ENCODE results near the gene ZMIZ1.

The ZMIZ1 gene

DNA sequence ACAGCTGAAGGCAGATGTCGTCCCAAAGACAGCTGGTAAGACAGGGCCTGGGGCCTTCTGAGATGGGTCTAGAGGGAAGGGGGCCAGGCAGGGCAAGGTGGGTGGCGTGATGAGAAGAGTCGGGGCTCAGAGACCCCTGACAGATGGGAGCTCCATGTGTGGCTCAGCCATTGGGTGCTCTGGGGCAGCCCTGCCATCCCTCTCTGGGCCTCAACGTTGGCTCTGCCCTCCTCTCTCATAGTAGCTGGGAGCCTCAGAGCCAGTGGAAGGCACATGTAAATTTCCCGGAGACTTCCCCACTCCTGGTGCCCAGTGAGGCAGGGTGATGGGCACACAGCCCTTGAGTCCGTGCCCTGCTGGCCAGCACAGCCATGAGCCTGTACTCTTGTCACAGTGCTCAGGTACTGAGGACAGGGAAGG, 280.3 kb downstream of the ZMIZ1 start:
- DNase-seq = no peak

DNA sequence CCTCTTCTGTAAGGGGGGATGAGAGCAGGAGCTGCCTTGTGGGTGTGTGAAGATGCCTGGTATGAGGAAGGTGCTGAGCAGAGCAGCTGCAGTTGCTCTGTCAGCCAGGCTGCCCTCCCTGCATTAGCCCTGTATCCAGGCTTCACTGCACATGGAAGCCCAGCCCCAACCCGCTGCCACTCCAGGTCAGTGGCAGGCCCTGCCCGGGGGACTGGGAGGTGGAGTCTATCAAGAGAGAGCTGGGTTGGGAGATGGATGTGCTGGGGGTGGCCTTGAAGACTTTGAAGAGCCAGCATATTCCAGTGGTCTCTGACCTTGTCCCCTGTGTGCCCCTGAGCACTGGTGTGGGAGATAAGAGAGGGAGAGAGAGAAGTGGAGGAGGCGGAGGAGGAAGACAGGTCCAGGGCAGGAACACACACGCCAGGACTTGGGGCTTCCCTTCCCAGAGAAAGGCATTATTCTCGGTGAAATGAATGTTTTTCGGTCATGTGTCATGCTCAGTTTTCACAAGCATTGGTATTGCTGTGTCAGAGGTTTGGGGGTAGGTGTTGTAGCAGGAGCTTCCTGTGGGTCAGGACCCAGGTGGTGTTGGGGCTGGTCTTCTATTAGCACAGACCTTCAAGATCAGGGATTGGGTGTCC, 281.1 kb downstream of the ZMIZ1 start:
- no peak for DNase-seq

DNA sequence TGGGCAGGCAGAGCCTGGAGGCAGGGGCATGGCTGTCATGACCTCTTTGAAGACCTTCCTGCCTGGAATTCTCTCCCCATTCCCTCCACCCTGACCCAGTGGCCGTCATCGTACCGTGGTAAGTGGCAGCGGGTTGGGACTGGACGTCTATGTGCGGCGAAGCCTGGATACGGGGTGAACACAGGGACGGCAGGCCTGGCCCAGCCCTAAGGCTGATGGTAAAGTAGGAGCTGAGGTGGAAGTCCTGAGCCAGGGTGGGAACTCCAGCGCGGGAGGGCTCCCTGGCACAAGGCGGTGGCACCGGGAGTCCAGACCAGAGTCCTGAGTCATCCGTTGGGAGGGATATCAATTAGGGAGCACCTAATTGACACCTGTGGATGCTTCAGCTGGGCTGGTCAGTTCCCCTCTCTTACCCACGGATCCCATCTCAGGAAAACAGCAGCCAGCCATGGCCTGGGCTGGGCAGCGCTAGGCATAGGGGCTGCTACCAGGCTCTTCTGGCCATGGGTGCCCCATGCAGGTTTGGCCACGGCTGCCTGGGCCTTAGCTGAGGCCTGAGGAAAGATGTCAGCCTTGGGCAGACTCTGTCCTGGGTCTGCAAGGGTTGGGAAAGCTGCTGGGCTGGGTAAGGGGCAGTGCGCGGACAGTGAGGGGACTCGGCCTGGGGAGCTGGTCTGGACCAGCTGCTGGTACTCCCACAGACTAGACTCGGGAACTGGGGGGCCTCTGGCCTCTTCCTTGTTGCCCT, 281.8 kb downstream of the ZMIZ1 start:
- no peak for DNase-seq

DNA sequence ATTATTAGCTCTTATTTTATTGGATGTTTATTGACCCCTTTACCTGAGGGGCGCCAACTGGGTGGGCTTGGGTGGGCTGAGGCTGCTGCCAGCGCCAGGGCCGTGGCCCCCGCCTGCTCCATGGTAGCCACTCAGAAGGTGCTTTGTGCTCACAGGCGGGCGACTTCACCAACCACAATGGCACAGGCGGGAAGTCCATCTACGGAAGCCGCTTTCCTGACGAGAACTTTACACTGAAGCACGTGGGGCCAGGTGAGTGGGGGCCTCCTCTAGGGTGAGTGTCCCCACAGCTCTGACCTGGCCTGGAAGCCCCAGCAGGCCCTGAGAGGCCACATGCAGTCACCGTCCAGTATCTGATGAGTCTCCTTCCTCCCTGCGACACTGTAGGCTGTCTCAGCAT, 282.6 kb downstream of the ZMIZ1 start:
- DNase-seq = no peak

DNA sequence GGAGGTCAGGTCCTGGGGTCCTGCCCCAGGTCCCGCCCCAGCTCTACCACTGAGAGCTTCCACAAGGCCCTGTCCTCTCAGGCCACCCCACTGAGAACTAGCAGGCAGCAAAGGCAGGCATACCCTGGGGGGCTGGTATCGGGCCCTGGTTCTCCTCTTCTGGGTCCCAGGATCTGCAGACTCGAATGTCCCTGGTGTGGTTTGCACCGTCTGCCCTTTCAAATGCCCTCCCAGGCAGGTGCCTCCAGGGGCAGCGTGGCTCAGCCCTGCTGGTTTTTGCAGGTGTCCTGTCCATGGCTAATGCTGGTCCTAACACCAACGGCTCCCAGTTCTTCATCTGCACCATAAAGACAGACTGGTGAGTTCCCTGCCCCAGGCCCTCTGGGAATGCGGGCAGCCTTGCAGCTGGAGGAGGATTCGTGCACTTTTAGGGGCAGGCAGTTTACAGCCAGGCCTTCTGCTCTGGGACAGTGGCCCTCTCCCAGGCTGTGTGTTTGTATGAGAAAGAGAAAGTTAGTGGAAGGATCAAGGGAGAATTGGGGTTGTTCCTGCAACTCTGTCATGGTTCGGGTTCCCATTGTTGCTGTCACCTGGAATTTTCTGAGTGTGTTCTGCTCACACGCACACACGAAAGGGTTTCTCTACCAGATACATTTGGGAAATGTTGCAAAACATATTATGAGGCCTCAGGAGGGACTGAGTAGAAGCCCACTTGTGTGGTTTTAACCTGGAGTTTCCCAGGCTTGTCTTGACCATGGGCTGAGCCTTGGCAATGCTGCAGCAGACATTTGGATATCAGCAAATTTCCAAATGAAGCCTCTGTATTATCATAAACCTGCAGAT, 283.5 kb downstream of the ZMIZ1 start:
- no peak for DNase-seq

DNA sequence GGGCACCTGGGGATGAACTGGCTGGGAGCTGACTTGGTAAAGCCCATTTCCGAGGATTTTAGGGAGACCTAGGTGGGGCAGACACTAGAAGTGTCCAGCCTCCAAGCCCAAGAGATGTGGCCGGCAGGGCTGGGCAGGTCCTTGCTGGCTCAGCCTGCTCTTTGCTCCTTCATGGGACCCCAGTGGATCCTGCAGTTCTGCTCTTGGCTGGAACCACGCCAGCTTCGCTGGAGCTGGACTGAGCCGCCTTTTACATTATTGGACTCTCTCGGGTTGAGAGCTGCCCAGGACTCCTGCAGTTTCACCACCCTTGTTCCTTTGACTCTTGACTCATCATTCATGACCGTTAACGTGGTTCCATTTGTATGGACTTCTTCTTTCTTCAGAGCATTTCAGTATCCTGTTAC, 284.2 kb downstream of the ZMIZ1 start:
- no peak for DNase-seq

DNA sequence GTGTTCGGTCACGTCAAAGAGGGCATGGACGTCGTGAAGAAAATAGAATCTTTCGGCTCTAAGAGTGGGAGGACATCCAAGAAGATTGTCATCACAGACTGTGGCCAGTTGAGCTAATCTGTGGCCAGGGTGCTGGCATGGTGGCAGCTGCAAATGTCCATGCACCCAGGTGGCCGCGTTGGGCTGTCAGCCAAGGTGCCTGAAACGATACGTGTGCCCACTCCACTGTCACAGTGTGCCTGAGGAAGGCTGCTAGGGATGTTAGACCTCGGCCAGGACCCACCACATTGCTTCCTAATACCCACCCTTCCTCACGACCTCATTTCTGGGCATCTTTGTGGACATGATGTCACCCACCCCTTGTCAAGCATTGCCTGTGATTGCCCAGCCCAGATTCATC, 285.0 kb downstream of the ZMIZ1 start:
- no peak for DNase-seq

DNA sequence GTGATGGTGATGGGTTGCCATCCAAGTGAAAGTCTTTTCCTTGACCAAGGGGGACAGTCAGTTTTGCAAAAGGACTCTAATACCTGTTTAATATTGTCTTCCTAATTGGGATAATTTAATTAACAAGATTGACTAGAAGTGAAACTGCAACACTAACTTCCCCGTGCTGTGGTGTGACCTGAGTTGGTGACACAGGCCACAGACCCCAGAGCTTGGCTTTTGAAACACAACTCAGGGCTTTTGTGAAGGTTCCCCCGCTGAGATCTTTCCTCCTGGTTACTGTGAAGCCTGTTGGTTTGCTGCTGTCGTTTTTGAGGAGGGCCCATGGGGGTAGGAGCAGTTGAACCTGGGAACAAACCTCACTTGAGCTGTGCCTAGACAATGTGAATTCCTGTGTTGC, 285.4 kb downstream of the ZMIZ1 start:
- DNase-seq = no peak

DNA sequence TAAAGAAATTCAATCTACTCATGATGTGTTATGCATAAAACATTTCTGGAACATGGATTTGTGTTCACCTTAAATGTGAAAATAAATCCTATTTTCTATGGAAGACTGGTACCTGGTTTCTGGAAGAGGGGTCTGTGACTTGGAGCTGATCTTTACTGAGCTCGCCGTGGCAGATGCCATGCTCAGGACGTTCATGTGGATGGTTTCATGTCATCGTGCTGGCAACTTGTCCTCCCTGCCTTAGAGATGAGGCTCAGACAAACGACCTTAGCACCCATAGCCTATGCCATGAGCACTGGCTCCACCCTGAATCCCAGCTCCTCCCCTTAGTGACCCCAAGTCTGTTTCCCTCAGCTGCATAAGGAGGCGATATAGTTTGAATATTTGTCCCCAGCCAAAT, 285.8 kb downstream of the ZMIZ1 start:
- DNase-seq = no peak

DNA sequence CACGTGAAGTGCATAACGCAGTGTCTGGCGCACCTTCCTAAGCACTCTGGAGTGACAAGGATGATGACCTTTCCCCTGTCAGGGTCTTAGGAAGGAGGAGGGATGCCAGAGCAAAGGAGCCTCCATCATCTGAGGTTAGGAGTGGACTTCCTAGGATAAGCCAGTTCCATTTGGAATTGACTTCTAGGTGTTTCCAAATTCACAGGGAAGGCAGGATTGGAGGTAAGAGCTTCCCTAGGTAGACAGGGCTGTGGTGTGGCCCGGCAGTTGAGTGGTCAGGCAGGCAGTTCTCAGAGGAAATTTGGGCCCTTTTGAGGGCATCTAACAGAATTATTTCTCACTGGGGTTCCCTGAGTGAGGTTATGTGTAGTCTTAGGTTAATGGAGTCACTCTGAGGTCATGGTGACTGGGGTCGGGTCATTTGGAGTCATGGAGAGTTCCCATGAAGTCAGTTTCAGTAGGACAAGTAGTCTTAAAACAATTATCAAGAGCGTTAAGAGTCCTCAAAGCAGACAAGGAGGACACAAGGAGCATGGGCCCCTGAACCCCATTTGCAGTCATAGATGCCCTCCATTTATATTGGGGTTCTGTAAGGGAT, 286.8 kb downstream of the ZMIZ1 start:
- DNase-seq = no peak

DNA sequence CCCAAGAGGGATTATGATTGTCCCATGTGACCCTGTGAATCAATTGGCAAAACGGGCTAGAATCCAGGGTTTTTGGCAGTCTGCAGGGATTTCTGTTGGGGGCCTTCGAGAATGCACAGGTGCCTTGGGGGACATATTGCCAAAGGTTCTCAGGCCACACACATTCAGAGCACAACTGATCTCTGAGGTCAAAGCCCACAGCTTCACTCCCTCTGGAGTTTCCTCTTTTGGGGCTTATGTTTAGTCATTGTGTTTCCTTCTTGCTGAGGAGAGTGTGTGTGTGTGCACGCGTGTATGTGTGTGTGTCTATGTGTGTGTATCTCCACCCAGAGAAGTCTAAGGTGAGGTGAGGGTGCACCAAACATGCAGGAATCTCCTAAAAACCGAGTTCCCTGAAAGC, 287.3 kb downstream of the ZMIZ1 start:
- DNase-seq = no peak

DNA sequence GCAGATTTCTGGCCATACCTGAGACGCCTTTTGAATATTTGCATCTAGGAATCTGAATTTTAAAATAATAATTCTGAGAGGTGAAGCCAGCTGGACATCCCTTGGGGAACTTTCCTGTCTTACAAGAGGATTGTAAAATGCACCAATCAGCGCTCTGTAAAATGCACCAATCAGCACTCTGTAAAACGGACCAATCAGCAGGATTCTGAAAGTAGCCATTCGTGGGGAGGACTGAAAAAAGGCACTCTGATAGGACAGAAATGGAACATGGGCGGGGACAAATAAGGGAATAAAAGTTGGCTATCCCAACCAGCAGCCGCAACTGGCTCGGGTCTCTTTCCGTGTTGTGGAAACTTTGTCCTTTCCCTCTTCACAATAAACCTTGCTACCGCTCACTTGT, 288.4 kb downstream of the ZMIZ1 start:
- DNase-seq = no peak

DNA sequence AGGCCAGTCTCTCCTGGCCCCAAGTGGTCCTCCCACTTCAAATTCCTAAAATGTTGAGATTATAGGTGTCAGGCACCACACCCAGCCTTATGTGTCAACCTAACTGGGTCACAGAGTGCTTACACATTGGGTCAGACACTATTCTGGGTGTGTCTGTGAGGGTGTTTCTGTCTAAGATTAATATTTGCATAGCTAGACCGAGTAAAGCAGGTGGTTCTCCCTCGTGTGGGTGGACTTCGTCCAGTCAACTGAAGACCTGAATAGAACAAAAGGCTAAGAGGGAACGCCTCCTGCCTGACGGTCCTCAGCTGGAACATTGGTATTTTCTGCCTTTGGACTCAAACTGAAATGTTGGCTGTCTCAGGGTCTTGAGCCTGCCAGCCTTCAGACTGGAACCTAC, 290.0 kb downstream of the ZMIZ1 start:
- no peak for DNase-seq

DNA sequence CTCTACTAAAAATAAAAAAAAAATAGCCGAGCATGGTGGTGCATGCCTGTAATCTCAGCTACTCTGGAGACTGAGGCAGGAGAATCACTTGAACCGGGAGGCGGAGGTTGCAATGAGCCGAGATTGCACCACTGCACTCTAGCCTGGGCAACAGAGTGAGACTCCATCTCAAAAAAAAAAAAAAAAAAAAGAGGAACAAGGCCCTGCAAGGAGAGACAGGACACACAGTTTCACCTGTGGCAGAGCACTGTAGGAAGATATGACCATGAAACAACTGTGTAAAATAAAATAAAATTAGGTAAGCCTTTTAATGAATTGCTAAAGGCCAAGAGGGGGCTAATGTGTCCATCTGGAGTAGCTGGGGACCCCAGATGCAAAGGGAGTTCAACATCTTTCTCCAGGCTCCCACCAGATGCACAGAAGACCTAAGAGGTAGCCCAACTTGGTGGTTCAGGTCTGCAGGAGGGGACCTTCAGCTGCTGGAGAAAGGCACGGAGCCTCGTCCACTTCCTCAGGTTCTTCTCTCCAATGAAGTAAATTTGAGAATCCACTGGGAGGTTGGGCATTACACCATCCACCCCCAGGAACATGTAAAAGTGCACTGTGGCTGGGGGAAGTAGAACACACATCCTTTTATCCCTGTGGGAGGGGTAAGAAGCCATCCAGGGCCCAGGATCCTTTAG, 291.2 kb downstream of the ZMIZ1 start:
- no peak for DNase-seq

DNA sequence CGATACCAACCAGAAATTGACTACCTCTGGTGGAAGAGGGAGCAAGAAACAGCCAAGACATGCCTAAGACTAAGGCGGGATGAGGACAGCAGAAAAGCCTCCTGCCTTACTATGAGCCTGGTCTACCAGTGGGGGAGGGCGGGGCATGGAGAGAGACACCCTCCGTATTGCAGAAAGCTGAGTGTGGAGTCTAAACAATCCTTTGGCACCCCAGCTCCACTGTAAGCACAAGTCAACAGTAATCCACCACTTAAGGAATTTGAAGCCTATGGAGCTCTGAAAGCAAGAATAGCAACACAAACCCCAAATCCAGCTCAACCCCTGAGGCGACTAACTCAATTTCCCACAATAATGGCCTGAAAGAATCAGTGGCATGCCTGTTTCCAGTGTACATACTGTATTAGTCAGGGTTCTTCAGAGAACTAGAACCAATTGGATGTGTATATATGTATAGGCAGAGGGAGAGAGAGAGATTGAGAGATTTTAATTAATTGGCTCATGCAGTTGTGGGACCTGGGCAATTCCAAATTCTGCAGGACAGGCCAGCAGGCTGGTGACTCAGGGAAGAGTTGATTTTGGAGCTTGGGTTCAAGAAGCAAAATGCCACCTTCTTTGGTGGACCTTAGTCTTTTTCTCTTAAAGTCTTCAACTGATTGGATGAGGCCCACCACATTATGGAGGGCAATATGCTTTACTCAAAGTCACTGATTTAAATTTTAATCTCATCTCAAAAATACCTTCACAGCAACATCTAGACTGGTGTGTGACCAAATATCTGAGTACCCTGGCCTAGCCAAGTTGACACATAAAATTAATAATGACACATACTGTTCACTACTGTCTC, 292.0 kb downstream of the ZMIZ1 start:
- DNase-seq = no peak

DNA sequence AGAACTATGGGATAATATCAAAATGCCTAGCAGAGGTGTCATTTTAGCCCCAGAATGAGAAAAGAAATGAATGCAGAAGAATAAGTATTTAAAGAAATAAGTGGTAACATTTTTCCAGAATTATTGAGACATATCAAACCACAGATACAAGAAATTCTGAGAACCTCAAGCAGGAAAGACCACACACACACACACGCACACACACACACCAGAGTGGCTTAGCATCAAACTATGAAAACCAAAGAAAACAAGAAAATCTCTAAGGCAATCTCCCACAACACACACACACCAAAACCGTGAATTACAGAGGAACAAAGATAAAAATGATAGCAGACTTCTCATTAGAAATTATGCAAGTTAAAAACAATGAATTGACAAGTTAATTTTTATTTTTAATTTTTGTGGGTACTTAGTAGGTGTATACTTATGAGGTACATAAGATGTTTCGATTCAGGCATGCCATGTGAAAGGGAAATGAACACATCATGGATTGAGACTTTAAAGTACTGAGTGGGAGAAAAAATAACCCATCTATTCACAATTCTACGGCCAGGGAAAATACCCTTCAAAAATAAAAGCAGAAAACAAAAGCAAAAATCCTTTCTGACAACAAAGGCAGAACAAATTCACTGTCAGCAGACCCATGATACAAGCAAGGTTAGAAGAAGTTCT, 293.1 kb downstream of the ZMIZ1 start:
- DNase-seq = no peak
